NCI-H460 (cell line): ENCODE data around the gene LILRB3. TPM values are rescaled to one million over a fixed set of nuclear protein-coding genes. Genes with fewer than 3 reads are reported as not detected.
"Not testable (repeated sequence)": the region's sequence is repeated elsewhere in the genome, so short reads cannot be mapped to it uniquely, and the experiment has no call there.

Experiments
- DNase-seq: peaks from one replicate; pipeline ENCODE4 v3.0.0-alpha.2; 2016; ENCODE audit warnings: low read depth; ENCODE audit errors: extremely low read depth
- polyA plus RNA-seq: library from polyadenylated mRNA; depleted of rRNA; stranded (reverse); fragments of >200 nt; gene quantifications from 2 replicates; pipeline ENCODE4 v1.2.3, GENCODE V29; 2014; cell fraction: nucleus; rRNA removed
- total RNA-seq: library from RNA; depleted of rRNA; stranded (reverse); fragments of >200 nt; shearing (Covaris generic); gene quantifications from 2 replicates; pipeline ENCODE4 v1.2.3, GENCODE V29; 2014; rRNA removed

The LILRB3 gene
- not detected in 2 replicates for total RNA-seq
- not detected in 2 replicates for polyA plus RNA-seq

- not testable (repeated sequence) for DNase-seq
These were observed at the start of gene LILRB3 for GRCh38 chr19:54222474-54223276. LILRB3 (minus strand) TSS chr19:54223007; CDS start chr19:54222976, 31 bp downstream.

- DNase-seq = not testable (repeated sequence)
These were observed 49.4 kb upstream of the LILRB3 start for GRCh38 chr19:54272181-54272580.

- DNase-seq = not testable (repeated sequence)
These were observed 48.8 kb upstream of the LILRB3 start for GRCh38 chr19:54271587-54271986.

GRCh38 chr19:54271106-54271505 is 48.3 kb upstream of the LILRB3 start:
- DNase-seq = no peak

GRCh38 chr19:54268936-54269335 is 46.1 kb upstream of the LILRB3 start:
- DNase-seq = no peak

- DNase-seq = peak; percentile 56
These were observed 43.3 kb upstream of the LILRB3 start for GRCh38 chr19:54266133-54266532.

- no peak for DNase-seq
These were observed 39.7 kb upstream of the LILRB3 start for GRCh38 chr19:54262470-54262869.

- DNase-seq = no peak
These were observed 39.3 kb upstream of the LILRB3 start for GRCh38 chr19:54262066-54262465.

GRCh38 chr19:54257116-54257480 is 34.3 kb upstream of the LILRB3 start, which contains the start of gene LILRB5:
LILRB5 (minus strand) TSS chr19:54257273; CDS start chr19:54257193, 80 bp downstream.
- DNase-seq = no peak

- DNase-seq = no peak
These were observed 33.7 kb upstream of the LILRB3 start for GRCh38 chr19:54256250-54257115.

GRCh38 chr19:54255105-54255775 is 32.4 kb upstream of the LILRB3 start:
- DNase-seq = no peak

GRCh38 chr19:54254195-54254906 is 31.5 kb upstream of the LILRB3 start:
- DNase-seq = no peak

- DNase-seq = no peak
These were observed 30.8 kb upstream of the LILRB3 start for GRCh38 chr19:54253331-54254194.

- DNase-seq = no peak
These were observed 30.0 kb upstream of the LILRB3 start for GRCh38 chr19:54252845-54253244.

- DNase-seq = no peak
These were observed 29.4 kb upstream of the LILRB3 start for GRCh38 chr19:54252243-54252642.

- DNase-seq = no peak
These were observed 25.3 kb upstream of the LILRB3 start for GRCh38 chr19:54248016-54248601.

GRCh38 chr19:54247106-54247930 is 24.5 kb upstream of the LILRB3 start:
- no peak for DNase-seq

GRCh38 chr19:54245936-54246335 is 23.1 kb upstream of the LILRB3 start:
- no peak for DNase-seq
